NCI-H1048 (cell line): Measurements from ENCODE around the gene NACA2.
"Not testable (repeated sequence)": the region's sequence is repeated elsewhere in the genome, so short reads cannot be mapped to it uniquely, and the experiment has no call there.

Experiments used
- DNase-seq: peaks from one replicate; lab custom pipeline; 2025; lab: John Stamatoyannopoulos, UW

Gene NACA2

GRCh38 chr17:61591018-61591417 is at the start of gene NACA2:
Gene NACA2, minus strand, starts transcription at chr17:61591219. Its CDS starts 39 bp downstream, at chr17:61591180.
- DNase-seq, result no peak

- no peak for DNase-seq
Observed at GRCh38 chr17:61639818-61640217, 48.8 kb upstream of the NACA2 start.

- DNase-seq, result no peak
Observed at GRCh38 chr17:61638087-61638486, 47.1 kb upstream of the NACA2 start.

- DNase-seq, result no peak
Observed at GRCh38 chr17:61635913-61636432, 45.0 kb upstream of the NACA2 start.

GRCh38 chr17:61634942-61635538 is 44.0 kb upstream of the NACA2 start:
- DNase-seq, result no peak

- DNase-seq, result no peak
Observed at GRCh38 chr17:61634011-61634539, 43.1 kb upstream of the NACA2 start.

GRCh38 chr17:61632826-61633225 is 41.8 kb upstream of the NACA2 start:
- no peak for DNase-seq

- DNase-seq, result no peak
Observed at GRCh38 chr17:61631800-61632199, 40.8 kb upstream of the NACA2 start.

- not testable (repeated sequence) for DNase-seq
Observed at GRCh38 chr17:61628158-61628557, 37.1 kb upstream of the NACA2 start.

- DNase-seq, result no peak
Observed at GRCh38 chr17:61627658-61628057, 36.6 kb upstream of the NACA2 start.

GRCh38 chr17:61627125-61627524 is 36.1 kb upstream of the NACA2 start:
- DNase-seq, result no peak

GRCh38 chr17:61625564-61625963 is 34.5 kb upstream of the NACA2 start:
- no peak for DNase-seq

- no peak for DNase-seq
Observed at GRCh38 chr17:61624951-61625350, 33.9 kb upstream of the NACA2 start.

- no peak for DNase-seq
Observed at GRCh38 chr17:61621317-61621716, 30.3 kb upstream of the NACA2 start.

GRCh38 chr17:61619953-61620352 is 28.9 kb upstream of the NACA2 start:
- no peak for DNase-seq

- DNase-seq, result no peak
Observed at GRCh38 chr17:61619493-61619892, 28.5 kb upstream of the NACA2 start.

- DNase-seq, result no peak
Observed at GRCh38 chr17:61618950-61619349, 27.9 kb upstream of the NACA2 start.

- DNase-seq, result no peak
Observed at GRCh38 chr17:61617330-61617729, 26.3 kb upstream of the NACA2 start.

- DNase-seq, result no peak
Observed at GRCh38 chr17:61616783-61617182, 25.8 kb upstream of the NACA2 start.

GRCh38 chr17:61614219-61614618 is 23.2 kb upstream of the NACA2 start:
- no peak for DNase-seq

GRCh38 chr17:61611323-61611722 is 20.3 kb upstream of the NACA2 start:
- DNase-seq, result no peak

- no peak for DNase-seq
Observed at GRCh38 chr17:61605692-61606091, 14.7 kb upstream of the NACA2 start.

GRCh38 chr17:61601297-61601696 is 10.3 kb upstream of the NACA2 start:
- no peak for DNase-seq

GRCh38 chr17:61600621-61601020 is 9.6 kb upstream of the NACA2 start:
- DNase-seq, result no peak
